ENCODE data around the gene OCA2. TPM values are rescaled to one million over a fixed set of nuclear protein-coding genes. Genes with fewer than 3 reads are reported as not detected.

The OCA2 gene
- total RNA-seq, 1 donor from 2014 or later = 0.25 TPM

DNA sequence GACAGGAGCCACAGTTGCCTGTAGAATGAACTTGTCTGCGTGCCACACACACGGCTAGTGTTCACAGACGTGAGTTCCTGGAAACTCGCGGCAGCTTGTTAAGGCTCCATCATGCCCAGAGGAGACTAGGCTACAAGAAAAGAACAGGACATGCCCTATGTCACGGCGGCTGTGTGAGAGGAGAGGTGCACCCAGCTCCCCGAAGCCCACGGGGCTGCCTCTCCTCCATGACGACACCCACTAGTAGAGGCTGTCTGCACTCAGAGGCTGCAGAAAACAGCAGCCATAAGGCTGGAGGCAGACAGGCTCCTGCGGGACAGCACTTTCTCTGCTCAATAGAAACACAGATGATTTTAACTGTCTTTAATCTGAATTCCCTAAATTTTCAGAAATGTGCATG lies 19.0 kb upstream of the OCA2 start:
- TF ChIP-seq POLR2AphosphoS5 (IDR thresholded peaks at IDR 0.05; ENCODE audit: insufficient read depth in 1 of 2, low read depth in 1 of 2) = no peak
- no peak for TF ChIP-seq POLR2A (IDR thresholded peaks at IDR 0.05)
- TF ChIP-seq, protein P1, sequence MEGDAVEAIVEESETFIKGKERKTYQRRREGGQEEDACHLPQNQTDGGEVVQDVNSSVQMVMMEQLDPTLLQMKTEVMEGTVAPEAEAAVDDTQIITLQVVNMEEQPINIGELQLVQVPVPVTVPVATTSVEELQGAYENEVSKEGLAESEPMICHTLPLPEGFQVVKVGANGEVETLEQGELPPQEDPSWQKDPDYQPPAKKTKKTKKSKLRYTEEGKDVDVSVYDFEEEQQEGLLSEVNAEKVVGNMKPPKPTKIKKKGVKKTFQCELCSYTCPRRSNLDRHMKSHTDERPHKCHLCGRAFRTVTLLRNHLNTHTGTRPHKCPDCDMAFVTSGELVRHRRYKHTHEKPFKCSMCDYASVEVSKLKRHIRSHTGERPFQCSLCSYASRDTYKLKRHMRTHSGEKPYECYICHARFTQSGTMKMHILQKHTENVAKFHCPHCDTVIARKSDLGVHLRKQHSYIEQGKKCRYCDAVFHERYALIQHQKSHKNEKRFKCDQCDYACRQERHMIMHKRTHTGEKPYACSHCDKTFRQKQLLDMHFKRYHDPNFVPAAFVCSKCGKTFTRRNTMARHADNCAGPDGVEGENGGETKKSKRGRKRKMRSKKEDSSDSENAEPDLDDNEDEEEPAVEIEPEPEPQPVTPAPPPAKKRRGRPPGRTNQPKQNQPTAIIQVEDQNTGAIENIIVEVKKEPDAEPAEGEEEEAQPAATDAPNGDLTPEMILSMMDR (IDR thresholded peaks at IDR 0.05) = no peak
- Histone ChIP-seq H3K27ac (no peak overlapping the region), H3K9me3 (no peaks in the 10 kb centered on the region), H3K27me3 (no peaks in the 10 kb centered on the region), H3K4me3 (no peak overlapping the region), H3K36me3 (peaks cover 4 to 55% of the 10 kb centered on the region in 2 donors), H3K4me1 (no peaks in the 10 kb centered on the region)
- intact Hi-C loops (cut with DNase I) = no loop called here
- DNase-seq (ENCODE audit: extremely low spot score in 2 of 2) = no peak

DNA sequence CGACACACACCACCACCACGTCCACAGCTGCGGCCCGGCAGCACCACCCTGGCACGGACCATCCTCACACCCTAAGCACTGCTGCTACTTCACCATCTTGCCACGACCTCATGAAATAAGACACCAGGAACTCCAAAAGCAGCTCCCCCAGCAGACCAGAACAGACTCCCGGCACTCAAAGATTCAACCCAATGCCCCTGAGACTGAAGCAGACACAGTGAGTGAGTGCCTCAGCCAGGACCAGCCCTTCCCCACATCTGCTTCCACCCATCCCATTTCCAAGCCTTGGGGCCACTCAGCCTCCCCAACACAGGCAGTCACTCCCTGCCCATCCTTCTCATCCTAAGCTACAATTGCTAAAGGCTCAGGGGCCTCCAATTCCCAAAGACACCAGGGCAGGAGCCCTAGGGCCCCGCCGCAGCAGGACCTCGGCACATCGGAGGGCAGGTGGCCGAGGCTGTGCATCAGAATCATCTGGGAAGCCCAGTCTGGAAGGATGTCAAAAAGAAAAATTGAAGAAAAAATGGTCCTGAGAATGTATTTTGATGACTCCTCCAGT lies 18.4 kb upstream of the OCA2 start:
- Histone ChIP-seq H3K27me3 (no peaks in the 10 kb centered on the region), H3K4me1 (no peaks in the 10 kb centered on the region), H3K9me3 (no peaks in the 10 kb centered on the region), H3K36me3 (peaks cover 4 to 61% of the 10 kb centered on the region in 2 donors), H3K4me3 (no peak overlapping the region), H3K27ac (no peak overlapping the region)
- intact Hi-C loops (cut with DNase I) = no loop called here
- DNase-seq (ENCODE audit: extremely low spot score in 2 of 2) = no peak
- TF ChIP-seq POLR2A (IDR thresholded peaks at IDR 0.05) = no peak
- TF ChIP-seq, protein P1 (IDR thresholded peaks at IDR 0.05) = no peak
- no peak for TF ChIP-seq POLR2AphosphoS5 (IDR thresholded peaks at IDR 0.05; ENCODE audit: insufficient read depth in 1 of 2, low read depth in 1 of 2)

GRCh38 chr15:28116521-28117431 lies 17.7 kb upstream of the OCA2 start:
- Histone ChIP-seq H3K27me3 (no peaks in the 10 kb centered on the region), H3K9me3 (no peaks in the 10 kb centered on the region), H3K4me1 (no peaks in the 10 kb centered on the region), H3K27ac (no peak overlapping the region), H3K4me3 (no peak overlapping the region), H3K36me3 (peaks cover 4 to 69% of the 10 kb centered on the region in 2 donors)
- intact Hi-C loops (cut with DNase I) = no loop called here
- no peak for DNase-seq (ENCODE audit: extremely low spot score in 2 of 2)
- TF ChIP-seq, protein P1 (IDR thresholded peaks at IDR 0.05) = no peak
- no peak for TF ChIP-seq POLR2AphosphoS5 (IDR thresholded peaks at IDR 0.05; ENCODE audit: insufficient read depth in 1 of 2, low read depth in 1 of 2)
- TF ChIP-seq POLR2A (IDR thresholded peaks at IDR 0.05) = no peak

DNA sequence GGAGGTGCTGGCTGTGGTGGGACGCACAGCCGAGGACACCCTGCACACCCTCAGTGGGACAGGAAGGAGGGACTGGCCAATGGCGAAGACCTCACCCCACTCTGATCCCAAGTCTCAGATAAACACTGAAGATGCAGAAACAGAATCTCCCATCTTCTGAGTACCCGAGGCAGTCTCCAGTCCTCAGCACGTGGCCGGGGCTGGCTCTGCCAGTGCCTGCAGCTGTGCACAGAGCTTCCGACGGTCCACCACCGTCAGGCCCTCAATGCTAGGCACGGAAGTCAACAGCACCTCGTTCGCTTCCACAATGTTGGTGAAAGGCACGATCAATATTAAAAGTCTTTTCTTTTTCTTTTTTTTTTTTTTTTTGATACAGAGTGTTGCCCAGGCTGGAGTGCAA lies 16.8 kb upstream of the OCA2 start:
- Histone ChIP-seq H3K36me3 (peaks cover 4 to 67% of the 10 kb centered on the region in 2 donors), H3K27me3 (no peaks in the 10 kb centered on the region), H3K4me1 (no peaks in the 10 kb centered on the region), H3K4me3 (no peak overlapping the region), H3K27ac (no peak overlapping the region), H3K9me3 (no peaks in the 10 kb centered on the region)
- intact Hi-C loops (cut with DNase I) = no loop called here
- no peak for DNase-seq (ENCODE audit: extremely low spot score in 2 of 2)
- no peak for TF ChIP-seq POLR2A (IDR thresholded peaks at IDR 0.05)
- TF ChIP-seq, protein P1 (IDR thresholded peaks at IDR 0.05) = no peak

Data from vagina (tissue), 2 donors.